SU-DHL-6 (cell line): ENCODE data around the gene IZUMO1R.

ENCODE experiments used
- H2AFZ ChIP-seq: fragments of 200-600 bp; sonication (generic); 2 replicates; pipeline ENCODE4 v1.6.1; 2014; ENCODE audit warnings: low read depth, mild to moderate bottlenecking, moderate library complexity, mixed read lengths, antibody characterized with exemption, low read length; ENCODE audit not compliant: severe bottlenecking
- H3F3A ChIP-seq: fragments of 200-600 bp; shearing (Covaris generic); 2 replicates; pipeline ENCODE4 v1.6.0; 2016; ENCODE audit warnings: antibody characterized with exemption, mild to moderate bottlenecking; ENCODE audit not compliant: insufficient read depth
- H3K27ac ChIP-seq: fragments of 200-600 bp; sonication (generic); 2 replicates; pipeline ENCODE4 v1.5.1; 2016; ENCODE audit warnings: low read depth, mild to moderate bottlenecking, low read length, moderate library complexity, mixed read lengths
- H3K27me3 ChIP-seq: fragments of 200-600 bp; sonication (generic), shearing (Covaris generic); 2 replicates; pipeline ENCODE4 v1.6.0; 2014; ENCODE audit warnings: mild to moderate bottlenecking, low read length
- H3K36me3 ChIP-seq: fragments of 200-600 bp; sonication (generic); 2 replicates; pipeline ENCODE4 v1.6.1; 2014; ENCODE audit warnings: mild to moderate bottlenecking, low read length, mixed read lengths
- H3K4me2 ChIP-seq: fragments of 300-600, 200-600 bp; shearing (Covaris generic), sonication (generic); 2 replicates; pipeline ENCODE4 v1.6.0; 2014; ENCODE audit warnings: low read length, low read depth, mild to moderate bottlenecking; ENCODE audit not compliant: poor library complexity, severe bottlenecking
- H3K4me3 ChIP-seq: fragments of 200-600 bp; sonication (generic); 2 replicates; pipeline ENCODE4 v1.5.1; 2014; ENCODE audit warnings: antibody characterized with exemption, low read length, mild to moderate bottlenecking, mixed read lengths; ENCODE audit not compliant: insufficient read depth, poor library complexity, severe bottlenecking
- H3K79me2 ChIP-seq: fragments of 200-600 bp; sonication (generic); 2 replicates; pipeline ENCODE4 v1.6.1; 2014; ENCODE audit warnings: mild to moderate bottlenecking, low read length, moderate library complexity; ENCODE audit not compliant: insufficient read depth
- H3K9ac ChIP-seq: fragments of 200-600 bp; sonication (generic); 2 replicates; pipeline ENCODE4 v1.7.0; 2014; ENCODE audit warnings: mild to moderate bottlenecking, low read length
- H3K9me2 ChIP-seq: fragments of 200-600 bp; sonication (generic); replicated peaks from 2 replicates; pipeline ENCODE4 v1.6.1; 2014; ENCODE audit warnings: low read length; ENCODE audit not compliant: insufficient read depth
- H3K9me3 ChIP-seq: fragments of 200-600 bp; sonication (generic); 2 replicates; pipeline ENCODE4 v1.6.1; 2014; ENCODE audit warnings: low read length, mixed read lengths; ENCODE audit not compliant: insufficient read depth
- H4K20me1 ChIP-seq: fragments of 200-600 bp; sonication (generic); 2 replicates; pipeline ENCODE4 v1.6.1; 2014; ENCODE audit warnings: low read depth, mild to moderate bottlenecking, antibody characterized with exemption, low read length, moderate library complexity, mixed read lengths
- EZH2phosphoT487 ChIP-seq: fragments of 200-600 bp; sonication (generic), shearing (Covaris generic); conservative IDR thresholded peaks from 2 replicates; pipeline ENCODE4 v1.6.1; 2018; ENCODE audit warnings: mild to moderate bottlenecking, antibody characterized with exemption, low read length, moderate library complexity, mixed read lengths
- TF ChIP-seq, protein P1 (sequence below): fragments of 200-600 bp; sonication (generic); IDR thresholded peaks from one replicate; pipeline ENCODE4 v1.5.1; 2017; ENCODE audit warnings: antibody characterized with exemption, mild to moderate bottlenecking, low read length, moderate library complexity; ENCODE audit not compliant: insufficient read depth, poor library complexity, severe bottlenecking

The IZUMO1R gene

DNA sequence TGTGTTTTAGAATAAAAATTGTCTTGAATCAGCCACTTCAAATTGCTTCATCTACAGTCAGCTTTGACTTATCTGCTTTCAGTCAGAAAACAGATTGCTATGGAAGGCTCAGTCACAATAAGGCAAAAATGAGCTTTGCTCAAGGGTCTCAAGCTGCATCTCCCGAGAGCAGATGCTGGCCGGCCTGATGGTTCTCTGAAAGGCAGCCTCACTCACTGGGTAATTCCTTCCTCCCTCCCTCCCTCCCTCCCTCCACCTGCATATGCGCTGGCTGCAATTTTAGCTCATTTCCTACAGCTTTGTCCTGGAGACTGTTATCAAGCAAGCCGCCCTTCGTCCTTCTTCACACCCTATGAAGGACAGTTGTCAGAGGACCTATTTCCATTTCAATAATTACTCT is 1.6 kb upstream of the IZUMO1R start:
- Histone ChIP-seq H4K20me1 (no peaks in the 10 kb centered on the region), H3K4me3 (no peak overlapping the region), H3F3A (no peaks in the 10 kb centered on the region), H3K9me3 (no peaks in the 10 kb centered on the region), H3K27ac (no peak overlapping the region), H3K36me3 (no peaks in the 10 kb centered on the region), H3K9ac (no peak overlapping the region), H2AFZ (no peak overlapping the region), H3K79me2 (no peaks in the 10 kb centered on the region), H3K9me2 (no peaks in the 10 kb centered on the region), H3K4me2 (no peak overlapping the region), H3K27me3 (no peaks in the 10 kb centered on the region)
- no peak for TF ChIP-seq EZH2phosphoT487
- TF ChIP-seq, protein P1, sequence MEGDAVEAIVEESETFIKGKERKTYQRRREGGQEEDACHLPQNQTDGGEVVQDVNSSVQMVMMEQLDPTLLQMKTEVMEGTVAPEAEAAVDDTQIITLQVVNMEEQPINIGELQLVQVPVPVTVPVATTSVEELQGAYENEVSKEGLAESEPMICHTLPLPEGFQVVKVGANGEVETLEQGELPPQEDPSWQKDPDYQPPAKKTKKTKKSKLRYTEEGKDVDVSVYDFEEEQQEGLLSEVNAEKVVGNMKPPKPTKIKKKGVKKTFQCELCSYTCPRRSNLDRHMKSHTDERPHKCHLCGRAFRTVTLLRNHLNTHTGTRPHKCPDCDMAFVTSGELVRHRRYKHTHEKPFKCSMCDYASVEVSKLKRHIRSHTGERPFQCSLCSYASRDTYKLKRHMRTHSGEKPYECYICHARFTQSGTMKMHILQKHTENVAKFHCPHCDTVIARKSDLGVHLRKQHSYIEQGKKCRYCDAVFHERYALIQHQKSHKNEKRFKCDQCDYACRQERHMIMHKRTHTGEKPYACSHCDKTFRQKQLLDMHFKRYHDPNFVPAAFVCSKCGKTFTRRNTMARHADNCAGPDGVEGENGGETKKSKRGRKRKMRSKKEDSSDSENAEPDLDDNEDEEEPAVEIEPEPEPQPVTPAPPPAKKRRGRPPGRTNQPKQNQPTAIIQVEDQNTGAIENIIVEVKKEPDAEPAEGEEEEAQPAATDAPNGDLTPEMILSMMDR = no peak

DNA sequence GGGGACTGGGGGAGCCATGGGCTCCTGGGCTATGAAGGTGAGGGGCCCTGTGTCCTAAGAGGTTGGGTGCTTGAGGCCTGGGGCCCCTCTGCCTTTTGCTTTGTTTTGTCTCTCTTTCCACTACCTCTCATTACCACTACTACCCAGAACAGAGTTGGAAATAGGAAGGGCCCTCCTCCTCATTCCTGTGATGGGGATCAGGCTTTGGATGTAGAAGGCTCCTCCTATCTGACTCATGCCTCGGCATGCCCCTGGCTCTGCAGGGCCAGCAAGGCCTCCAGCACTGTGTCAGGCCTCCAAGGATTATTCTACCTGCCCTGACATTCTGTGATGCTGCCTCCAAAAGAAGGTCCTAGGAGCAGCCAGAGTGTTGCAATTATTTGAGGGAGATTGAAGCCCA is 766 bp downstream of the IZUMO1R start:
- Histone ChIP-seq H2AFZ (no peak overlapping the region), H3K4me2 (no peak overlapping the region), H3K79me2 (no peaks in the 10 kb centered on the region), H3K27ac (no peak overlapping the region), H3K9me3 (no peaks in the 10 kb centered on the region), H3K27me3 (no peaks in the 10 kb centered on the region), H3K9me2 (no peaks in the 10 kb centered on the region), H3K9ac (no peak overlapping the region), H4K20me1 (no peaks in the 10 kb centered on the region), H3K36me3 (no peaks in the 10 kb centered on the region), H3K4me3 (no peak overlapping the region), H3F3A (no peaks in the 10 kb centered on the region)
- TF ChIP-seq, protein P1 = no peak
- TF ChIP-seq EZH2phosphoT487 = no peak

DNA sequence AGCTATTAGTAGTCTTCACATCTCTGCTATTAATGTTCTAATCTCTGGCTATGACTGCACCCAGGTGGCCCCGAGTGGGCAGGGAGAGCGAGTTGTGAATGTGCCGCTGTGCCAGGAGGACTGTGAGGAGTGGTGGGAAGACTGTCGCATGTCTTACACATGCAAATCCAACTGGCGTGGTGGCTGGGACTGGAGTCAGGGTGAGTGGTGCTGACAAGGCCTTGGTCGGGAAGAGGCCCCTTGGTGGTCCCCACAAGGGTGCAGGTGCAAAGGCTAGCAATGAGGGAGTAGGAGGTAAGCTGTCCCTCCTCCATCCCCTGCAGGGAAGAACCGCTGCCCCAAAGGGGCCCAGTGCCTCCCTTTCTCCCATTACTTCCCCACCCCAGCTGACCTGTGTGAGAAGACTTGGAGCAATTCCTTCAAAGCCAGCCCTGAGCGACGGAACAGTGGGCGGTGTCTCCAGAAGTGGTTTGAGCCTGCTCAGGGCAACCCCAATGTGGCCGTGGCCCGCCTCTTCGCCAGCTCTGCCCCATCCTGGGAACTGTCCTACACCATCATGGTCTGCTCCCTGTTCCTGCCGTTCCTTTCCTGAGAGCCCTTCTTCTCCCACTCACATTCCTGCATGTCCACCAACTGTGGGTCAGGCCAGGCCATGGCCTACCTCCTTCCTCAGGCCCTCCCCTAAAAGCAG is 2.9 kb downstream of the IZUMO1R start:
- no peaks in the 10 kb centered on the region for H4K20me1 ChIP-seq
- H3K9ac ChIP-seq = no peak overlapping the region
- no peak overlapping the region for H2AFZ ChIP-seq

More for the DNA sequence above, 2.9 kb downstream of the IZUMO1R start:
- TF ChIP-seq EZH2phosphoT487 = no peak
- TF ChIP-seq, protein P1 = no peak
- Histone ChIP-seq H3K27ac (no peak overlapping the region), H3K79me2 (no peaks in the 10 kb centered on the region), H3K4me2 (no peak overlapping the region), H3F3A (no peaks in the 10 kb centered on the region), H3K9me3 (no peaks in the 10 kb centered on the region), H3K27me3 (no peaks in the 10 kb centered on the region), H3K9me2 (no peaks in the 10 kb centered on the region), H3K4me3 (no peak overlapping the region), H3K36me3 (no peaks in the 10 kb centered on the region)
